Panc1 (cell line): ENCODE measurements around the gene AGPAT4.
"Not testable (repeated sequence)": the region's sequence is repeated elsewhere in the genome, so short reads cannot be mapped to it uniquely, and the experiment has no call there.

Source experiments
- POLR2AphosphoS5 ChIP-seq: IDR thresholded peaks from 2 replicates; pipeline ENCODE4 v1.6.1; 2012; ENCODE audit warnings: mild to moderate bottlenecking, low read depth, low read length, moderate library complexity
- SIN3A ChIP-seq: IDR thresholded peaks from 2 replicates; pipeline ENCODE4 v1.6.1; 2012; ENCODE audit warnings: low read depth, mild to moderate bottlenecking, low read length, moderate library complexity, borderline replicate concordance; ENCODE audit not compliant: insufficient read depth
- TF ChIP-seq, protein P1 (sequence below): fragments of 450-650 bp; IDR thresholded peaks from 2 replicates; pipeline ENCODE4 v1.5.1; 2017; ENCODE audit warnings: mild to moderate bottlenecking
- TF ChIP-seq, protein P2 (sequence below), 2 experiments: IDR thresholded peaks; 2 replicates each; pipeline ENCODE4 v1.6.1; 2011 to 2012; ENCODE audit warnings: low read depth in 2 of 2, control low read depth in 1 of 2, low read length in 1 of 2, mild to moderate bottlenecking in 1 of 2, moderate library complexity in 1 of 2; ENCODE audit not compliant: insufficient read depth in 1 of 2

DNA sequence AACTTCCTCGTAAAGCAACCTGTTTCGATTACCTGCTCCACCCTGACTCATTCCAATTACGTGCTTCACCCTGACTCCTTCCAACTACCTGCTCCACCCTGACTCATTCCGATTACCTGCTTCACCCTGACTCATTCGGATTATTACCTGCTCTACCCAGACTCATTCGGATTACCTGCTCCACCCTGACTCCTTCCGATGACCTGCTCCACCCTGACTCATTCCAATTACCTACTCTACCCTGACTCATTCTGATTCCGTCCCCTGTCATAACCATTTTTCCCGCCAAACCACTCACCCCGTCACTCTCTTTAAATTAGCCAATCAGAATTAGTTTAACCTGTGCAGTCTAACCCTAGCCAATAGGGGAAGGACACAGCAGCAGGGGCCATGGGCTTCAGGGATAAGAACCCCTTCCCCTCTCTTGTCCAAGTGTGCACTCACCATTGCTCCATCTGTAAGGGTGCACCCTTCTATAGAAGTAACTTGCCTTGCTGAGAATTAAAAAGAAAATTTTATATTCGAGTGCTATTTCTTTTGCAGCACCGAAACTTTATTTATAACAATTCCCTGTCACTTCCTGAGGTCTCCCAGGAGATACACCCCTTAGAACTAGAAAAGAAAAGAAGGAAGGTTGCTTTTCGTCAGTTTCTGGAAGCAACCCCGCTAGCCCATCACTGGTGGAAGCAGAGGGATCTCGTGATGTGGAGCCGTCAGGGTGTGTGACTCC, 48.7 kb downstream of the AGPAT4 start:
- TF ChIP-seq, protein P1, sequence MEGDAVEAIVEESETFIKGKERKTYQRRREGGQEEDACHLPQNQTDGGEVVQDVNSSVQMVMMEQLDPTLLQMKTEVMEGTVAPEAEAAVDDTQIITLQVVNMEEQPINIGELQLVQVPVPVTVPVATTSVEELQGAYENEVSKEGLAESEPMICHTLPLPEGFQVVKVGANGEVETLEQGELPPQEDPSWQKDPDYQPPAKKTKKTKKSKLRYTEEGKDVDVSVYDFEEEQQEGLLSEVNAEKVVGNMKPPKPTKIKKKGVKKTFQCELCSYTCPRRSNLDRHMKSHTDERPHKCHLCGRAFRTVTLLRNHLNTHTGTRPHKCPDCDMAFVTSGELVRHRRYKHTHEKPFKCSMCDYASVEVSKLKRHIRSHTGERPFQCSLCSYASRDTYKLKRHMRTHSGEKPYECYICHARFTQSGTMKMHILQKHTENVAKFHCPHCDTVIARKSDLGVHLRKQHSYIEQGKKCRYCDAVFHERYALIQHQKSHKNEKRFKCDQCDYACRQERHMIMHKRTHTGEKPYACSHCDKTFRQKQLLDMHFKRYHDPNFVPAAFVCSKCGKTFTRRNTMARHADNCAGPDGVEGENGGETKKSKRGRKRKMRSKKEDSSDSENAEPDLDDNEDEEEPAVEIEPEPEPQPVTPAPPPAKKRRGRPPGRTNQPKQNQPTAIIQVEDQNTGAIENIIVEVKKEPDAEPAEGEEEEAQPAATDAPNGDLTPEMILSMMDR: not testable (repeated sequence)
- not testable (repeated sequence) for TF ChIP-seq POLR2AphosphoS5, SIN3A
- TF ChIP-seq, protein P2, sequence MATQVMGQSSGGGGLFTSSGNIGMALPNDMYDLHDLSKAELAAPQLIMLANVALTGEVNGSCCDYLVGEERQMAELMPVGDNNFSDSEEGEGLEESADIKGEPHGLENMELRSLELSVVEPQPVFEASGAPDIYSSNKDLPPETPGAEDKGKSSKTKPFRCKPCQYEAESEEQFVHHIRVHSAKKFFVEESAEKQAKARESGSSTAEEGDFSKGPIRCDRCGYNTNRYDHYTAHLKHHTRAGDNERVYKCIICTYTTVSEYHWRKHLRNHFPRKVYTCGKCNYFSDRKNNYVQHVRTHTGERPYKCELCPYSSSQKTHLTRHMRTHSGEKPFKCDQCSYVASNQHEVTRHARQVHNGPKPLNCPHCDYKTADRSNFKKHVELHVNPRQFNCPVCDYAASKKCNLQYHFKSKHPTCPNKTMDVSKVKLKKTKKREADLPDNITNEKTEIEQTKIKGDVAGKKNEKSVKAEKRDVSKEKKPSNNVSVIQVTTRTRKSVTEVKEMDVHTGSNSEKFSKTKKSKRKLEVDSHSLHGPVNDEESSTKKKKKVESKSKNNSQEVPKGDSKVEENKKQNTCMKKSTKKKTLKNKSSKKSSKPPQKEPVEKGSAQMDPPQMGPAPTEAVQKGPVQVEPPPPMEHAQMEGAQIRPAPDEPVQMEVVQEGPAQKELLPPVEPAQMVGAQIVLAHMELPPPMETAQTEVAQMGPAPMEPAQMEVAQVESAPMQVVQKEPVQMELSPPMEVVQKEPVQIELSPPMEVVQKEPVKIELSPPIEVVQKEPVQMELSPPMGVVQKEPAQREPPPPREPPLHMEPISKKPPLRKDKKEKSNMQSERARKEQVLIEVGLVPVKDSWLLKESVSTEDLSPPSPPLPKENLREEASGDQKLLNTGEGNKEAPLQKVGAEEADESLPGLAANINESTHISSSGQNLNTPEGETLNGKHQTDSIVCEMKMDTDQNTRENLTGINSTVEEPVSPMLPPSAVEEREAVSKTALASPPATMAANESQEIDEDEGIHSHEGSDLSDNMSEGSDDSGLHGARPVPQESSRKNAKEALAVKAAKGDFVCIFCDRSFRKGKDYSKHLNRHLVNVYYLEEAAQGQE (IDR thresholded peaks at IDR 0.05; ENCODE audit: insufficient read depth in 1 of 2, low read depth in 2 of 2, low read length in 1 of 2): not testable (repeated sequence)
